K562 (cell line): ENCODE measurements around the gene BIRC7. TPM values are rescaled to one million over a fixed set of nuclear protein-coding genes. Genes with fewer than 3 reads are reported as not detected.

Experiments
- ATAC-seq: fragments of 200-7000 bp; cut with Tn5 transposase; 3 replicates; pipeline ENCODE4 v1.9.1; 2020; ENCODE audit warnings: moderate library complexity
- BruUV-seq: library from RNA; stranded (reverse); fragments of 400-500 nt; replicated peaks from 2 replicates; lab custom pipeline; 2021; lab: Mats Ljungman, UMichigan
- CTCF ChIA-PET: fragments of 300-600 bp; formaldehyde crosslinking; extraction: SDS; loops from one replicate; lab custom pipeline; 2021; ENCODE audit warnings: low intra/inter-chr PET ratio; lab: Yijun Ruan, JAX
- POLR2A ChIA-PET: fragments of 300-600, 350-650 bp; sonication (Branson Sonifier 250); formaldehyde crosslinking; extraction: SDS; loops from one replicate; lab custom pipeline; 2021; ENCODE audit warnings: antibody characterized with exemption, inconsistent platforms; lab: Yijun Ruan, JAX
- DNase-seq, 4 experiments: peaks; one replicate each; pipeline versions ENCODE4 v3.0.0 to v3.0.0-alpha.2; 2011 to 2018; ENCODE audit warnings: low spot score in 3 of 4, mixed read lengths in 3 of 4; ENCODE audit errors: extremely low read depth in 1 of 4
- FAIRE-seq: peaks from 2 replicates; lab custom pipeline; 2011; peaks lifted over from hg19 to GRCh38; lab: Jason Lieb, UNC
- H2AFZ ChIP-seq: 2 replicates; pipeline ENCODE4 v1.6.0; 2011; ENCODE audit warnings: low read depth, low read length, control low read depth, inconsistent platforms
- H3K27ac ChIP-seq: fragments of 200-600 bp; 3 replicates; pipeline ENCODE4 v1.8.0; 2011; ENCODE audit warnings: low read depth, mild to moderate bottlenecking, control low read depth, inconsistent platforms, low read length, moderate library complexity, mixed read lengths; ENCODE audit errors: extremely low read depth
- H3K27me3 ChIP-seq, 2 experiments: fragments of 300-600 bp in 1 of 2; 2 replicates in 1 of 2; 3 replicates in 1 of 2; pipeline versions ENCODE4 v1.6.0 to v1.8.0; 2011; ENCODE audit warnings: inconsistent platforms in 2 of 2, low read length in 2 of 2, mild to moderate bottlenecking in 1 of 2, mixed read lengths in 1 of 2, moderate library complexity in 1 of 2; ENCODE audit not compliant: control insufficient read depth in 2 of 2, insufficient read depth in 2 of 2
- H3K36me3 ChIP-seq: fragments of 300-600 bp; 3 replicates; pipeline ENCODE4 v1.8.0; 2011; ENCODE audit warnings: mild to moderate bottlenecking, low read length, inconsistent platforms; ENCODE audit not compliant: control insufficient read depth, insufficient read depth
- H3K4me1 ChIP-seq, 2 experiments: fragments of 200-600 bp in 1 of 2; replicated peaks in 1 of 2; 2 replicates in 1 of 2; 3 replicates in 1 of 2; pipeline versions ENCODE4 v1.5.1 to v1.8.0; 2011; ENCODE audit warnings: inconsistent platforms in 2 of 2, low read length in 2 of 2, mild to moderate bottlenecking in 1 of 2, mixed read lengths in 1 of 2, moderate library complexity in 1 of 2; ENCODE audit not compliant: control insufficient read depth in 2 of 2, insufficient read depth in 2 of 2
- H3K4me2 ChIP-seq: 2 replicates; pipeline ENCODE4 v1.6.1; 2011; ENCODE audit warnings: low read length, control low read depth, inconsistent platforms, mixed read lengths; ENCODE audit not compliant: insufficient read depth
- H3K4me3 ChIP-seq: fragments of 200-600 bp; sonication (generic), shearing (Covaris generic); 2 replicates; pipeline ENCODE4 v1.5.1; 2016; ENCODE audit warnings: control low read depth, inconsistent platforms
- H3K79me2 ChIP-seq: fragments of 200-600 bp; 3 replicates; pipeline ENCODE4 v1.8.0; 2011; ENCODE audit warnings: low read length, inconsistent platforms; ENCODE audit not compliant: control insufficient read depth, insufficient read depth
- H3K9ac ChIP-seq, 2 experiments: 2 replicates each; pipeline versions ENCODE4 v1.6.0 to v1.6.1; 2011; ENCODE audit warnings: low read depth in 2 of 2, low read length in 2 of 2, control low read depth in 1 of 2, inconsistent platforms in 1 of 2, mild to moderate bottlenecking in 1 of 2, mixed read lengths in 1 of 2; ENCODE audit not compliant: insufficient read depth in 1 of 2
- H3K9me1 ChIP-seq: one replicate; pipeline ENCODE4 v1.6.0; 2011; ENCODE audit warnings: inconsistent platforms, mild to moderate bottlenecking, low read length, moderate library complexity; ENCODE audit not compliant: control insufficient read depth, insufficient read depth
- H3K9me3 ChIP-seq: replicated peaks from 2 replicates; pipeline ENCODE4 v1.5.1; 2011; ENCODE audit warnings: low read depth, low read length, inconsistent platforms; ENCODE audit not compliant: control insufficient read depth, insufficient read depth
- H4K20me1 ChIP-seq: replicated peaks from 2 replicates; pipeline ENCODE4 v1.6.1; 2011; ENCODE audit warnings: low read length, inconsistent platforms, mixed read lengths; ENCODE audit not compliant: control insufficient read depth, insufficient read depth
- ARHGAP35 ChIP-seq: fragments of 450-650 bp; IDR thresholded peaks from 2 replicates; pipeline ENCODE4 v1.6.1; 2018; ENCODE audit not compliant: partially characterized antibody
- BHLHE40 ChIP-seq: IDR thresholded peaks from 2 replicates; pipeline ENCODE4 v1.6.1; 2011; ENCODE audit warnings: low read length, improper control_type of control experiment
- FUS ChIP-seq: fragments of 200-400 bp; formaldehyde crosslinking; optimal IDR thresholded peaks from 2 replicates; pipeline ENCODE3; 2017; ENCODE audit warnings: low read depth, low read length
- MEIS2 ChIP-seq: fragments of 450-650 bp; IDR thresholded peaks from 2 replicates; pipeline ENCODE4 v1.6.1; 2014; ENCODE audit warnings: mild to moderate bottlenecking; ENCODE audit not compliant: partially characterized antibody
- NCOA2 ChIP-seq, 2 experiments: fragments of 450-650 bp; IDR thresholded peaks; 2 replicates each; pipeline ENCODE4 v1.6.1; 2018; ENCODE audit warnings: mild to moderate bottlenecking in 2 of 2, moderate library complexity in 1 of 2; ENCODE audit not compliant: partially characterized antibody in 2 of 2
- PCBP1 ChIP-seq: fragments of 200-400 bp; formaldehyde crosslinking; IDR thresholded peaks from 2 replicates; pipeline ENCODE4 v1.6.1; 2018; ENCODE audit warnings: mild to moderate bottlenecking, low read depth, low read length; ENCODE audit not compliant: poor library complexity, severe bottlenecking
- WGBS: fragments of 100-300 bp; shearing (Covaris generic); methylation state at CpG from one replicate; pipeline ENCODE4 v1.1.6; 2016; ENCODE audit warnings: low coverage, mixed read lengths; ENCODE audit not compliant: insufficient coverage; ENCODE audit errors: missing lambda C conversion rate; 5-methylcytosine and 5-hydroxymethylcytosine counted together
- in situ Hi-C: fragments of 300-500 bp; cut with MboI; formaldehyde crosslinking; loops from 4 replicates; pipeline ENCODE4 v1.15.0; 2018; ENCODE audit warnings: inconsistent platforms, mixed read lengths
- intact Hi-C: fragments of 100-400 bp; cut with micrococcal nuclease; formaldehyde crosslinking; loops from 2 replicates; pipeline ENCODE4 v1.14.2; 2022
- polyA plus RNA-seq, 8 experiments: library from polyadenylated mRNA; depleted of rRNA in 4 of 8; stranded (reverse) in 5 of 8; unstranded in 3 of 8; fragments of >200 nt; fragmentation: Nextera tagmentation in 2 of 8; fragmentation: Illumina TruSeq in 1 of 8; extraction: Ambion mirVana in 2 of 8; extraction: Trizol in 1 of 8; gene quantifications; 2 replicates each; pipeline versions ENCODE4 v1.2.1 to v1.2.3, GENCODE V29; 2011 to 2014; ENCODE audit warnings: inconsistent platforms in 1 of 8, missing spikeins in 1 of 8
- total RNA-seq, 7 experiments: library from RNA; depleted of rRNA in 6 of 7; stranded (reverse); fragments of >200 nt in 6 of 7; fragmentation: Illumina TruSeq in 2 of 7; extraction: Trizol in 2 of 7; gene quantifications; 2 replicates each; pipeline versions ENCODE4 v1.2.1 to v1.2.3, GENCODE V29; 2011 to 2021; ENCODE audit warnings: low replicate concordance in 1 of 7
- TF ChIP-seq, protein P1 (sequence below), 2 experiments: IDR thresholded peaks in 1 of 2; conservative IDR thresholded peaks in 1 of 2; 2 replicates each; pipeline ENCODE4 v1.6.1; 2016; ENCODE audit warnings: low read depth in 2 of 2, mild to moderate bottlenecking in 1 of 2, missing compliant biosample characterization in 1 of 2, missing genetic modification characterization in 1 of 2, moderate library complexity in 1 of 2
- TF ChIP-seq, protein P2 (sequence below): fragments of 450-650 bp; IDR thresholded peaks from 2 replicates; pipeline ENCODE4 v1.6.1; 2016

The BIRC7 gene
- total and polyA plus RNA-seq, 9 of the 15 experiments (the other 6 are each of a cell fraction or from before 2014, with no cell fraction given) = 0.14 to 0.19 (median 0.16) TPM; not detected in 5

DNA sequence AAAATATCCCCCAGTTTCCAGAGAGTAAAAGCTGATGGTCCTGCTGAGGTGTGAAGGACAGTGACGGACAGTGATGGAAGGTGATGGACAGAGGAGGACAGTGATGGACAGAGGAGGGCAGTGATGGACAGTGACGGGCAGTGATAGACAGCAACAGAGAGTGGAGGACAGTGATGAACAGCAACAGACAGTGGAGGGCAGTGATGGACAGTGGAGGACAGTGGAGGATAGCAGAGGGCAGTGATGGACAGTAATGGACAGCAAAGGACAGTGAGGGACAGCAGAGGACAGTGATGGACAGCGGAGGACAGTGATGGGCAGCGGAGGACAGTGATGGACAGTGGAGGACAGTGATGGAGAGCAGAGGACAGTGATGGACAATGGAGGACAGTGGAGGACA is 21.2 kb downstream of the BIRC7 start:
- Histone ChIP-seq H3K27me3 (peaks cover 42 to 89% of the 10 kb centered on the region in 2 experiments; a peak in 4 of 5 replicates), H3K9ac (no peak overlapping the region), H3K27ac (no peak overlapping the region), H3K4me2 (no peak overlapping the region), H3K9me1 (no peaks in the 10 kb centered on the region), H3K36me3 (no peaks in the 10 kb centered on the region), H4K20me1 (0 out of 2 replicates have a peak, but pooled peaks cover 15% of the 10 kb centered on the region), H2AFZ (no peak overlapping the region), H3K9me3 (no peaks in the 10 kb centered on the region), H3K4me3 (no peak overlapping the region), H3K79me2 (no peaks in the 10 kb centered on the region), H3K4me1 (peaks cover 0 to 30% of the 10 kb centered on the region in 2 experiments; a peak in 2 of 5 replicates)
- FAIRE-seq (no peak), ATAC-seq (no peak), DNase-seq (no peak)
- in situ Hi-C loops = no loop called here
- intact Hi-C loops = no loop called here
- no TSS peak for BruUV-seq
- CTCF ChIA-PET = no interaction called here
- WGBS = 7% methylated on average over 4 of the region's 4 CpGs
- TF ChIP-seq, protein P1, sequence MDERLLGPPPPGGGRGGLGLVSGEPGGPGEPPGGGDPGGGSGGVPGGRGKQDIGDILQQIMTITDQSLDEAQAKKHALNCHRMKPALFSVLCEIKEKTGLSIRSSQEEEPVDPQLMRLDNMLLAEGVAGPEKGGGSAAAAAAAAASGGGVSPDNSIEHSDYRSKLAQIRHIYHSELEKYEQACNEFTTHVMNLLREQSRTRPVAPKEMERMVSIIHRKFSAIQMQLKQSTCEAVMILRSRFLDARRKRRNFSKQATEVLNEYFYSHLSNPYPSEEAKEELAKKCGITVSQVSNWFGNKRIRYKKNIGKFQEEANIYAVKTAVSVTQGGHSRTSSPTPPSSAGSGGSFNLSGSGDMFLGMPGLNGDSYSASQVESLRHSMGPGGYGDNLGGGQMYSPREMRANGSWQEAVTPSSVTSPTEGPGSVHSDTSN (CRISPR knock-in tag; IDR thresholded peaks at IDR 0.05; ENCODE audit: low read depth) = no peak
- TF ChIP-seq, protein P1 (tag; conservative IDR thresholded peaks at IDR 0.05; ENCODE audit: low read depth) = peak; percentile 89
- TF ChIP-seq ARHGAP35 (peak; percentile 92), FUS (no peak), MEIS2 (peak; percentile 82), PCBP1 (no peak), BHLHE40 (no peak), NCOA2 (IDR thresholded peaks at IDR 0.05; ENCODE audit: partially characterized antibody in 2 of 2) (peak in 1 of 2 experiments; percentile 39)
- TF ChIP-seq, protein P2, sequence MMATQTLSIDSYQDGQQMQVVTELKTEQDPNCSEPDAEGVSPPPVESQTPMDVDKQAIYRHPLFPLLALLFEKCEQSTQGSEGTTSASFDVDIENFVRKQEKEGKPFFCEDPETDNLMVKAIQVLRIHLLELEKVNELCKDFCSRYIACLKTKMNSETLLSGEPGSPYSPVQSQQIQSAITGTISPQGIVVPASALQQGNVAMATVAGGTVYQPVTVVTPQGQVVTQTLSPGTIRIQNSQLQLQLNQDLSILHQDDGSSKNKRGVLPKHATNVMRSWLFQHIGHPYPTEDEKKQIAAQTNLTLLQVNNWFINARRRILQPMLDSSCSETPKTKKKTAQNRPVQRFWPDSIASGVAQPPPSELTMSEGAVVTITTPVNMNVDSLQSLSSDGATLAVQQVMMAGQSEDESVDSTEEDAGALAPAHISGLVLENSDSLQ = peak; percentile 96
- POLR2A ChIA-PET = no interaction called here
